Chondrocyte (in vitro differentiated cells): ENCODE results near the gene RUNX2. TPM values are rescaled to one million over a fixed set of nuclear protein-coding genes. Genes with fewer than 3 reads are reported as not detected.
A peak's percentile ranks its signal among the peaks of the same experiment; 100 is the strongest.

Experiments
- DNase-seq: peaks from one replicate; pipeline ENCODE4 v3.0.0; 2021; ENCODE audit warnings: mixed read lengths, low spot score
- H3K27ac Mint-ChIP-seq: one replicate; pipeline ENCODE4 v1.8.0; 2021; ENCODE audit warnings: mild to moderate bottlenecking, moderate library complexity, mixed read lengths; ENCODE audit not compliant: unreplicated experiment
- H3K27me3 Mint-ChIP-seq: 2 replicates; pipeline ENCODE4 v1.8.0; 2021; ENCODE audit warnings: low read depth, mixed read lengths
- H3K36me3 Mint-ChIP-seq: 2 replicates; pipeline ENCODE4 v1.8.0; 2021; ENCODE audit warnings: low read depth, mixed read lengths
- H3K4me1 Mint-ChIP-seq: 2 replicates; pipeline ENCODE4 v1.8.0; 2021; ENCODE audit warnings: low read depth, mild to moderate bottlenecking, mixed read lengths
- H3K4me3 Mint-ChIP-seq: one replicate; pipeline ENCODE4 v1.8.0; 2021; ENCODE audit warnings: mild to moderate bottlenecking, moderate library complexity, mixed read lengths; ENCODE audit not compliant: unreplicated experiment
- H3K9me3 Mint-ChIP-seq: 2 replicates; pipeline ENCODE4 v1.8.0; 2021; ENCODE audit warnings: low read depth, mixed read lengths
- CTCF ChIP-seq: fragments of 200-600 bp; sonication (generic); IDR thresholded peaks from 2 replicates; pipeline ENCODE4 v1.5.0; 2021; ENCODE audit warnings: antibody characterized with exemption, mild to moderate bottlenecking, moderate library complexity
- total RNA-seq: library from RNA; stranded (reverse); gene quantifications from 3 replicates; pipeline ENCODE4 v1.2.1, GENCODE V29; 2021

Gene RUNX2
- total RNA-seq, 1 donor from 2014 or later, result 12.2 TPM

DNA sequence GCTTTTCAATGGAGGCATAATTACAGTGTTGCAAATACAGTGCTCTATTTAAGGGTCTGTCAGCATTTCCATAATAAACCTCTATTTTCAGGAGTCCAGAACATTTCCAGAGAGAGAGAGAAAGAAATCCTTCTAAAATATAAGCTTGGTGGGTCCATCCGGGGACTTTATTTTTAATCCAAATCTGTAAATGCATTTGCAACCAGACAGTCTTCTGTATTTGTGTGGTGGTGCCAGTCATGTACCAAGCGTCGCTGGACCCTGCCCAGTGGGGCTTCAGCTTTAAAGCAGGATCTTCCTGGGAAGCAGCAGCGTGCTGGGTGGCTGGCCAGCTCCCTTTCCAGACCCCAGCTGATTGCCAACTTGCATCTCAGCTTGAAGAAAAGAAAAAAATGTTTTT lies 306.1 kb downstream of the RUNX2 start:
- Mint-ChIP-seq H3K27me3 (no peaks in the 10 kb centered on the region), H3K27ac (no peak overlapping the region), H3K9me3 (no peaks in the 10 kb centered on the region), H3K4me3 (no peak overlapping the region), H3K4me1 (peaks cover 20% of the 10 kb centered on the region), H3K36me3 (no peaks in the 10 kb centered on the region)
- no peak for DNase-seq
- no peak for TF ChIP-seq CTCF

DNA sequence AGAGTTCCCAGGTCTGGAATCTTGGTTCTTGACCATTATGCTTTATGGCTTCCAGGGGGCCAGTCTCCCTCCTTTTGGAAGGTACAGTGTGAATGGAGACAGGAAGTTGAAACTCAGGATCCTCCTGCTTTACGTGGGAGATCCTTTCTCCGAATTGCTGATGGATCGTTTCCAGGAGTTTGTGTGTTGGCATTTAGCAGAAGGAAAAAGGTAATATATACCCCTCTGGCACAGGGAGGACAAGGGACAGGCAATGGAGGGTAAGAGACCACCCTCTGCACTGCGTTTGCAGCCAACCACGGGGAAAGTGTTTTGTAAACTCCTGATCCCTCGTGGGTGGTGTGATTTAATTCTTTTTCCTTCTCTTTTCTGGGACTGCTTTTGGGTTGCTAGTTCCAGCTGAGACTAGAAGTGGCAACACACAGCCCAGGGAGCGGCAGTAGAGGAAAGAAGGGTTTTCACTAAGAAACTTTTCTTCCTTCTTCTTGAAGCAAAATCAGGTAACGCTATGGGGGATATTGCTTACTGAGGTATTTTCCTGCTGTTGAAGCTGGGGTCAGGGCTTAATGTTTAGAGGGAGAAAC lies 307.2 kb downstream of the RUNX2 start:
- no peak overlapping the region for H3K27ac Mint-ChIP-seq
- no peak for TF ChIP-seq CTCF
- H3K9me3 Mint-ChIP-seq, result no peaks in the 10 kb centered on the region
- DNase-seq, result no peak
- H3K27me3 Mint-ChIP-seq, result no peaks in the 10 kb centered on the region
- H3K4me1 Mint-ChIP-seq, result peaks cover 29% of the 10 kb centered on the region
- H3K36me3 Mint-ChIP-seq, result no peaks in the 10 kb centered on the region
- H3K4me3 Mint-ChIP-seq, result no peak overlapping the region

DNA sequence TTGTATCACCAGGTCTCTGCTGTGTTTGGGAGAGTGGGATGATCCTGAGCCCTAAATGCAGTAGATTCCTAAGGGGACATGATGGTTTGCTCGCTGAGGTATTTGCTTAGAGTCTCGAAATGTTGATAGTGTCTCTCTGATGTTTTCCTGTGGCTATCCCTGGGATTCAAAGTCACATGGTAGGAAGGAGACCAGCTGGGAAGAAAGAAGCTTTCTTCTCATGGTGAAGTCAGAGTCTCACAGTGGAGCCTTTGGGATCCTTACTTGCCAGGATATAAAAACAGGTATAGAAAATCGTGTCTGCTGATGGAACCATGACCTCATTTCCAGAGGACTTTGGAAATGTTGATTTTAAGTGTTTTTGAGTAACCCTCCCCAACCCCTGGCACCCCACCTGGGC lies 308.9 kb downstream of the RUNX2 start:
- Mint-ChIP-seq H3K27me3 (no peaks in the 10 kb centered on the region), H3K4me3 (no peak overlapping the region), H3K36me3 (no peaks in the 10 kb centered on the region), H3K9me3 (no peaks in the 10 kb centered on the region), H3K4me1 (peaks cover 29% of the 10 kb centered on the region), H3K27ac (no peak overlapping the region)
- DNase-seq, result no peak
- TF ChIP-seq CTCF, result no peak

GRCh38 chr6:45637611-45638257 lies 309.6 kb downstream of the RUNX2 start:
- peak overlapping the region; percentile 11 for H3K27ac Mint-ChIP-seq
- no peak overlapping the region for H3K4me3 Mint-ChIP-seq
- no peaks in the 10 kb centered on the region for H3K9me3 Mint-ChIP-seq
- TF ChIP-seq CTCF, result no peak
- no peaks in the 10 kb centered on the region for H3K27me3 Mint-ChIP-seq
- DNase-seq, result no peak
- H3K4me1 Mint-ChIP-seq, result peaks cover 29% of the 10 kb centered on the region
- no peaks in the 10 kb centered on the region for H3K36me3 Mint-ChIP-seq

GRCh38 chr6:45640081-45640491 lies 312.0 kb downstream of the RUNX2 start:
- Mint-ChIP-seq H3K36me3 (peaks cover 2% of the 10 kb centered on the region), H3K4me3 (no peak overlapping the region), H3K9me3 (no peaks in the 10 kb centered on the region), H3K27me3 (no peaks in the 10 kb centered on the region), H3K4me1 (peaks cover 31% of the 10 kb centered on the region), H3K27ac (peak overlapping the region; percentile 61)
- TF ChIP-seq CTCF, result no peak
- DNase-seq, result no peak
